HCT116 (cell line): ENCODE results near the gene TTC9B. TPM values are rescaled to one million over a fixed set of nuclear protein-coding genes. Genes with fewer than 3 reads are reported as not detected.

Experiments used
- ATAC-seq: fragments of 200-7000 bp; cut with Tn5 transposase; 2 replicates; pipeline ENCODE4 v1.9.1; 2020; ENCODE audit warnings: mild to moderate bottlenecking, moderate library complexity
- BruUV-seq: library from RNA; stranded (reverse); fragments of 400-500 nt; replicated peaks from 2 replicates; lab custom pipeline; 2021; lab: Mats Ljungman, UMichigan
- CTCF ChIA-PET: fragments of 300-600 bp; sonication (Branson Sonifier 250); formaldehyde crosslinking; loops from one replicate; lab custom pipeline; 2021; ENCODE audit warnings: antibody characterized with exemption; lab: Charles Lee
- POLR2A ChIA-PET: fragments of 300-600, 350-600 bp; sonication (Branson Sonifier 250); formaldehyde crosslinking; loops from one replicate; lab custom pipeline; 2021; ENCODE audit warnings: antibody characterized with exemption; lab: Charles Lee
- RAD21 ChIA-PET, 2 experiments: fragments of 300-600 bp; sonication (Branson Sonifier 250); formaldehyde crosslinking; loops; one replicate each; lab custom pipeline; 2023; ENCODE audit warnings: low total read pairs in 2 of 2; ENCODE audit not compliant: uncharacterized antibody in 2 of 2, unreplicated experiment in 2 of 2, low non-redundant PET in 1 of 2; lab: Charles Lee
- DNase-seq: peaks from one replicate; pipeline ENCODE4 v3.0.0-alpha.2; 2010; ENCODE audit warnings: low read depth, low spot score
- H2AFZ ChIP-seq: fragments of 200-600 bp; shearing (Covaris generic), sonication (generic); 2 replicates; pipeline ENCODE4 v1.6.1; 2017; ENCODE audit warnings: low read depth, mixed run types, mixed read lengths, antibody characterized with exemption, low read length; ENCODE audit not compliant: poor library complexity, severe bottlenecking
- H3K27ac ChIP-seq: 2 replicates; pipeline ENCODE4 v1.5.1; 2012; ENCODE audit warnings: low read depth, low read length
- H3K27me3 ChIP-seq: fragments of 200-600 bp; sonication (generic); 2 replicates; pipeline ENCODE4 v1.6.1; 2016; ENCODE audit warnings: mixed run types, low read length, mixed read lengths; ENCODE audit not compliant: insufficient read depth
- H3K36me3 ChIP-seq, 2 experiments: fragments of 200-500 bp in 1 of 2; fragments of 200-600 bp in 1 of 2; sonication (Bioruptor generic) in 1 of 2; sonication (generic) in 1 of 2; 2 replicates each; pipeline versions ENCODE4 v1.5.1 to v1.6.1; 2014 to 2016; ENCODE audit warnings: low read length in 2 of 2, inconsistent platforms in 1 of 2, mixed read lengths in 1 of 2, mixed run types in 1 of 2; ENCODE audit not compliant: insufficient read depth in 2 of 2, control insufficient read depth in 1 of 2
- H3K4me1 ChIP-seq, 2 experiments: fragments of 200-600 bp in 1 of 2; sonication (generic) in 1 of 2; 2 replicates each; pipeline versions ENCODE4 v1.5.1 to v1.6.1; 2012 to 2017; ENCODE audit warnings: low read length in 2 of 2, inconsistent platforms in 1 of 2, mild to moderate bottlenecking in 1 of 2, mixed read lengths in 1 of 2, mixed run types in 1 of 2, moderate library complexity in 1 of 2; ENCODE audit not compliant: insufficient read depth in 2 of 2, control insufficient read depth in 1 of 2
- H3K4me2 ChIP-seq: fragments of 200-600 bp; sonication (generic); 2 replicates; pipeline ENCODE4 v1.6.1; 2017; ENCODE audit warnings: mixed run types, low read length, mixed read lengths
- H3K4me3 ChIP-seq, 2 experiments: fragments of 200-600 bp in 1 of 2; sonication (generic) in 1 of 2; replicated peaks in 1 of 2; 2 replicates each; pipeline ENCODE4 v1.5.1; 2011 to 2016; ENCODE audit warnings: low read length in 2 of 2, control low read depth in 1 of 2, low read depth in 1 of 2, mild to moderate bottlenecking in 1 of 2, mixed read lengths in 1 of 2, mixed run types in 1 of 2
- H3K79me2 ChIP-seq: fragments of 200-600 bp; sonication (generic); 2 replicates; pipeline ENCODE4 v1.6.1; 2017; ENCODE audit warnings: mild to moderate bottlenecking, mixed run types, low read length, moderate library complexity, mixed read lengths; ENCODE audit not compliant: insufficient read depth
- H3K9ac ChIP-seq: fragments of 200-600 bp; sonication (generic); 2 replicates; pipeline ENCODE4 v1.6.1; 2016; ENCODE audit warnings: low read length, mixed read lengths
- H3K9me2 ChIP-seq: fragments of 200-600 bp; sonication (generic), shearing (Covaris generic); 2 replicates; pipeline ENCODE4 v1.6.1; 2017; ENCODE audit warnings: mixed run types, mild to moderate bottlenecking, moderate library complexity; ENCODE audit not compliant: insufficient read depth
- H3K9me3 ChIP-seq, 2 experiments: fragments of 200-500 bp in 1 of 2; fragments of 200-600 bp in 1 of 2; sonication (Bioruptor generic) in 1 of 2; sonication (generic) in 1 of 2; 2 replicates each; pipeline ENCODE4 v1.6.1; 2014 to 2017; ENCODE audit warnings: low read length in 2 of 2, mixed read lengths in 2 of 2, inconsistent platforms in 1 of 2, low read depth in 1 of 2, mild to moderate bottlenecking in 1 of 2, mixed run types in 1 of 2, moderate library complexity in 1 of 2; ENCODE audit not compliant: control insufficient read depth in 1 of 2, insufficient read depth in 1 of 2
- H4K20me1 ChIP-seq: fragments of 200-600 bp; sonication (generic), shearing (Covaris generic); 2 replicates; pipeline ENCODE4 v1.6.1; 2017; ENCODE audit warnings: mixed run types, mild to moderate bottlenecking, moderate library complexity; ENCODE audit not compliant: insufficient read depth
- JUND ChIP-seq: IDR thresholded peaks from 2 replicates; pipeline ENCODE4 v1.6.1; 2012
- MAX ChIP-seq: IDR thresholded peaks from 2 replicates; pipeline ENCODE4 v1.6.1; 2012
- POLR2A ChIP-seq: IDR thresholded peaks from 2 replicates; pipeline ENCODE4 v1.7.0; 2011; ENCODE audit warnings: borderline replicate concordance; ENCODE audit not compliant: insufficient read depth, insufficient read length; ENCODE audit errors: extremely low read depth
- RAD21 ChIP-seq: IDR thresholded peaks from 2 replicates; pipeline ENCODE4 v1.6.1; 2012; ENCODE audit warnings: low read depth, mild to moderate bottlenecking
- REST ChIP-seq: IDR thresholded peaks from 2 replicates; pipeline ENCODE4 v1.6.1; 2012; ENCODE audit warnings: low read depth
- SIN3A ChIP-seq: IDR thresholded peaks from 2 replicates; pipeline ENCODE4 v1.6.1; 2012; ENCODE audit warnings: low read depth
- TCF7L2 ChIP-seq: IDR thresholded peaks from 2 replicates; pipeline ENCODE4 v1.7.0; 2011; ENCODE audit warnings: borderline replicate concordance, inconsistent platforms; ENCODE audit not compliant: insufficient read depth, insufficient read length; ENCODE audit errors: extremely low read depth
- YY1 ChIP-seq: IDR thresholded peaks from 2 replicates; pipeline ENCODE4 v1.6.1; 2011; ENCODE audit warnings: low read length, low read depth, moderate library complexity, mild to moderate bottlenecking; ENCODE audit not compliant: insufficient replicate concordance; ENCODE audit errors: extremely low read depth
- ZFX ChIP-seq: fragments of 450-650 bp; IDR thresholded peaks from 2 replicates; pipeline ENCODE4 v1.6.1; 2017
- intact Hi-C: fragments of 100-400 bp; cut with micrococcal nuclease; formaldehyde crosslinking; loops from 2 replicates; pipeline ENCODE4 v1.10.0; 2022
- total RNA-seq: library from RNA; stranded (reverse); gene quantifications from one replicate; pipeline ENCODE4 v1.2.1, GENCODE V29; 2021; ENCODE audit not compliant: unreplicated experiment

Gene TTC9B
- total RNA-seq, 1 experiment from 2014 or later = 1.7 TPM

GRCh38 chr19:40245506-40246128, 27.4 kb upstream of the TTC9B start:
- DNase-seq (no peak), ATAC-seq (no peak)
- H3K4me1 ChIP-seq = no peaks in the 10 kb centered on the region
- H3K9me3 ChIP-seq = no peaks in the 10 kb centered on the region
- no peaks in the 10 kb centered on the region for H4K20me1 ChIP-seq
- intact Hi-C loops = no loop called here
- H2AFZ ChIP-seq = no peak overlapping the region
- H3K27ac ChIP-seq = no peak overlapping the region
- no peaks in the 10 kb centered on the region for H3K27me3 ChIP-seq
- ChIA-PET RAD21 (no interaction called here), POLR2A (no interaction called here), CTCF (no interaction called here)
- H3K9ac ChIP-seq = no peak overlapping the region
- no peaks in the 10 kb centered on the region; a peak in 1 of 4 replicates for H3K36me3 ChIP-seq
- peaks cover 16% of the 10 kb centered on the region; the same call in 1 of the 2 replicates for H3K79me2 ChIP-seq
- no TSS peak for BruUV-seq
- TF ChIP-seq RAD21 (no peak), MAX (no peak), POLR2A (no peak), REST (no peak), TCF7L2 (no peak), ZFX (no peak), JUND (no peak), SIN3A (no peak), YY1 (no peak)
- no peak overlapping the region for H3K4me3 ChIP-seq
- H3K9me2 ChIP-seq = no peaks in the 10 kb centered on the region
- no peak overlapping the region for H3K4me2 ChIP-seq
